ENCODE measurements around the gene PTX3.

The PTX3 gene

GRCh38 chr3:157477441-157477840, 40.8 kb downstream of the PTX3 start:
- Histone ChIP-seq H3K27ac (ENCODE audit: low read depth, low read length) (no peak overlapping the region), H3K4me3 (ENCODE audit: low read depth, low read length) (no peak overlapping the region), H3K27me3 (ENCODE audit: control insufficient read depth, insufficient read depth, low read length) (no peaks in the 10 kb centered on the region), H3K36me3 (ENCODE audit: control insufficient read depth, insufficient read depth, low read length) (no peaks in the 10 kb centered on the region), H3K9me3 (ENCODE audit: control insufficient read depth, insufficient read depth, low read depth, low read length) (no peaks in the 10 kb centered on the region; the same call in 1 of the 2 replicates), H3K9ac (ENCODE audit: low read length) (no peak overlapping the region), H3K4me1 (ENCODE audit: control insufficient read depth, insufficient read depth, low read length) (0 out of 2 replicates have a peak, but pooled peaks cover 2% of the 10 kb centered on the region)

GRCh38 chr3:157479464-157480243, 43.0 kb downstream of the PTX3 start:
- Histone ChIP-seq H3K27me3 (ENCODE audit: control insufficient read depth, insufficient read depth, low read length) (no peaks in the 10 kb centered on the region), H3K9ac (ENCODE audit: low read length) (no peak overlapping the region), H3K4me3 (ENCODE audit: low read depth, low read length) (no peak overlapping the region), H3K9me3 (ENCODE audit: control insufficient read depth, insufficient read depth, low read depth, low read length) (no peaks in the 10 kb centered on the region; the same call in 1 of the 2 replicates), H3K27ac (ENCODE audit: low read depth, low read length) (no peak overlapping the region), H3K36me3 (ENCODE audit: control insufficient read depth, insufficient read depth, low read length) (no peaks in the 10 kb centered on the region), H3K4me1 (ENCODE audit: control insufficient read depth, insufficient read depth, low read length) (0 out of 2 replicates have a peak, but pooled peaks cover 2% of the 10 kb centered on the region)

- H3K27ac ChIP-seq (ENCODE audit: low read depth, low read length): no peak overlapping the region
- no peak overlapping the region for H3K4me3 ChIP-seq (ENCODE audit: low read depth, low read length)
- no peaks in the 10 kb centered on the region for H3K27me3 ChIP-seq (ENCODE audit: control insufficient read depth, insufficient read depth, low read length)
- no peak overlapping the region for H3K9ac ChIP-seq (ENCODE audit: low read length)
- H3K9me3 ChIP-seq (ENCODE audit: control insufficient read depth, insufficient read depth, low read depth, low read length): no peaks in the 10 kb centered on the region
- H3K4me1 ChIP-seq (ENCODE audit: control insufficient read depth, insufficient read depth, low read length): 0 out of 2 replicates have a peak, but pooled peaks cover 2% of the 10 kb centered on the region
- H3K36me3 ChIP-seq (ENCODE audit: control insufficient read depth, insufficient read depth, low read length): no peaks in the 10 kb centered on the region
Measured at GRCh38 chr3:157487339-157487738, 50.7 kb downstream of the PTX3 start.

- Histone ChIP-seq H3K4me3 (ENCODE audit: low read depth, low read length) (no peak overlapping the region), H3K9ac (ENCODE audit: low read length) (no peak overlapping the region)
Measured at GRCh38 chr3:157488144-157488543, 51.5 kb downstream of the PTX3 start.

GRCh38 chr3:157491136-157491535, 54.5 kb downstream of the PTX3 start:
- Histone ChIP-seq H3K4me1 (ENCODE audit: control insufficient read depth, insufficient read depth, low read length) (0 out of 2 replicates have a peak, but pooled peaks cover 9% of the 10 kb centered on the region), H3K27me3 (ENCODE audit: control insufficient read depth, insufficient read depth, low read length) (no peaks in the 10 kb centered on the region), H3K9ac (ENCODE audit: low read length) (no peak overlapping the region), H3K4me3 (ENCODE audit: low read depth, low read length) (no peak overlapping the region), H3K36me3 (ENCODE audit: control insufficient read depth, insufficient read depth, low read length) (no peaks in the 10 kb centered on the region), H3K9me3 (ENCODE audit: control insufficient read depth, insufficient read depth, low read depth, low read length) (no peaks in the 10 kb centered on the region), H3K27ac (ENCODE audit: low read depth, low read length) (no peak overlapping the region)

More at GRCh38 chr3:157488144-157488543, 51.5 kb downstream of the PTX3 start:
- H3K27me3 ChIP-seq (ENCODE audit: control insufficient read depth, insufficient read depth, low read length): no peaks in the 10 kb centered on the region
- H3K36me3 ChIP-seq (ENCODE audit: control insufficient read depth, insufficient read depth, low read length): no peaks in the 10 kb centered on the region
- no peak overlapping the region for H3K27ac ChIP-seq (ENCODE audit: low read depth, low read length)
- no peaks in the 10 kb centered on the region for H3K9me3 ChIP-seq (ENCODE audit: control insufficient read depth, insufficient read depth, low read depth, low read length)
- H3K4me1 ChIP-seq (ENCODE audit: control insufficient read depth, insufficient read depth, low read length): 0 out of 2 replicates have a peak, but pooled peaks cover 5% of the 10 kb centered on the region

Measured in HUES6 (cell line).